HG03139 (cell line): Measurements from ENCODE around the gene NDUFB11.

Experiments used
- ATAC-seq: cut with Tn5 transposase; IDR thresholded peaks from one replicate; pipeline ENCODE4 v1.9.1; 2021; ENCODE audit not compliant: unreplicated experiment

NDUFB11 gene

DNA sequence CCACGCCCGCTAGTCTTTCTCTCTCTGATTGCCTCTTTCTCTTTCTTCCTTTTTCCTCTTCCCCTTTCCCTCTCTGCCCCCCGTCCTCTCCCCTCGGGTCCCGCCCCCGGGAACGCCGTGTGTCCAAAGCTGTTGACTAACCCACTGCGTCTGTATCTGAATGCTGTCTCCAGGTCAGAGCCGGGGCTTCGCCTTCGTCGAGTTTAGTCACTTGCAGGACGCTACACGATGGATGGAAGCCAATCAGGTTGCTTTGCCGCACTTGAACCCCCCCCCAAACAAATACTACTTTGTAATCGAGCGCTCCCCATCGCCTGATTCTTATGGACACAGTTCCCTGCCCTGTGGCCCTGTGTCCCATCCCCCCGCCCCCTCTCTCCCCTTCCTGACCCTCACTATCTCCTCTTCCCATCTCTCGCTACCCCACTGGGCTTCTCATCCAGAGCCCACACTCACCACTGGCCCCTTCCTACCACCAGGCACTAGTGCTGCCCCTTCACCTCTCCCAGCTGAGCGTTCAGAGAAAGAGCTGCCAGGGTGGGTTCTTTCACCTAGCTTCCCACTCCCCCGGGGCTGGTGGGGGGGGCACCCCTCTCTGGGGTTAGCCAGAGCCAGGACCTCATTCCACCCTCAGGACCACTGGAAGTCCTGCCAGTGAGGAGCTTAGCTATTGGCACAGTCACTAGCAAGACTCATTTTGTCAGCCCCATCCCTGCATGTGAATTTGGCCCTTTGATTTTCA, 30.5 kb upstream of the NDUFB11 start:
- ATAC-seq = no peak

DNA sequence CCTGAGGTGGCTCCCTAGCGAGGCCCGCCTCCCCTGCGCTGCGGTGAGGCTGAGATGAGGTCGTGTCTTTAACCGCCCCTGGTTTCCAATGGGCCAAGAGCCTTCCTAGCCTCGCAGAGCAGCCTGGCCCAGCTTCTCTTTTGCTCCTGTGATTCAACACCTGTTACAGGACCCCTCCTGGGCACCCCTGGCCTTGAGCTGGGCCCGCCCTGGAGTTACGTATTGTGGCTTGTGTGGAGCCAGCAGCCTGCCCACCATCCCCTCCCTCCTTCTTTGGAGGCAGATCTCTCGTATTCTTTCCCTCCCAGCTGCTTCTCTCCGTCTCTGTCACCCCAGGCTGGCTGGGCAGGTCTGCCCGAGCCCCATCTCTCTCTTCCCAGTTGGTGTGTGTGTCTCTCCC, 29.9 kb upstream of the NDUFB11 start:
- ATAC-seq = no peak

DNA sequence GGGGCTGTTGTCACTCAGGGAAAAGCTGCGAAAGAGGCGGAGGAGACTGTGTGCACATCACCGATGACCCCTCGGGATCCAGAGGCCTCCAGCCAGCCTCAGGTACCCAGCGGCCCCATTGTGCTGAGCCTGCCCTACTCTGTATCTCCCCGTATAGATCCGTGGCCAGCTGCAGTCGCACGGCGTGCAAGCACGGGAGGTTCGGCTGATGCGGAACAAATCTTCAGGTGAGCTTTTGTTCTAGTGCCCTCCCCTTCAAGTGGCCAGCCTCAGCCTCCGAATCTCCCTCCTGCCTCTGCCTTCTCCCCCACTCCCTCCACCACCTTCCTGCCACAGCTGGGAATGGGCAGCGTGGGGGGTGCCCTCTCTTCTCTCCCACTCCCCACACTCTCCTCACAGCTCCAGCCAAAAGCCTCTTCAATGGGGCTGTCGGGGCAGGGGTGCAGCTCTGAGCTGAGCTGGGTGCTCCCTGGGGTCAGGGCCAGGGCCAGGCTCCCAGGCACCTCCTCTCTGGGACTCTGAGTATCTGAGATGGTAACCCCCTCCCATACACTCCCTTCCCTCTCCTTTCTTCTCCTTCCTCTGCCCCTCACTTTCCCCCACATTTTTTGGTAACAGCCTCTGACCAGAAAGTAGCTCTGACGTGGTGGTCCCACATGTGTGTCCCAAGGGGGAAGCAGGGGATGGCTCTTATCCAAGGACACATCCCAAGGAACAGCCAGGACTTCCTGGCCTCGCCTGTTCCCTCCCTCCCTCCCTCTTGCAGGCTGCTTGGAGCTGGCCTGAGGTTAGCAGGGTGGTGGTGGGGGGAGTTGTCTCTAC, 28.7 kb upstream of the NDUFB11 start:
- ATAC-seq = no peak

DNA sequence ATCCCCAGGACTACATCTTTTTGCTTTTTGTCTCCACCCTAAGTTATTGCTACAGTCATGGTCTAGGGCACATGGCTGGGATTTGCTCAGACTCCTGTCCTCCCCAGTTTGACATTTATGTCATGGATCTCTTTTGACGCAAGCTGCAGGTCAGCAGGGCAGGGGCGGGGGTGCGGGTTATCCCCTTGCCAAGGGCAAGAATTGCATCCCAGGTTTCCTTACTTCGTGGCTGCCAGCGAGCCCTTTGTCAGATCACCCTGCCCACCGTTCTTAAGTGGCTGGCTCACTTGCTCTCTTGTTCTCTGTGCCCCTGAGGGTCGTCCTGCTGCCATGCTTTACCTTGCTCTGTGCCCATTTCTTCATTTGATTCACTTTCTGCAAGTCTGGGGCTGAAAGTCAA, 28.0 kb upstream of the NDUFB11 start:
- ATAC-seq = no peak

DNA sequence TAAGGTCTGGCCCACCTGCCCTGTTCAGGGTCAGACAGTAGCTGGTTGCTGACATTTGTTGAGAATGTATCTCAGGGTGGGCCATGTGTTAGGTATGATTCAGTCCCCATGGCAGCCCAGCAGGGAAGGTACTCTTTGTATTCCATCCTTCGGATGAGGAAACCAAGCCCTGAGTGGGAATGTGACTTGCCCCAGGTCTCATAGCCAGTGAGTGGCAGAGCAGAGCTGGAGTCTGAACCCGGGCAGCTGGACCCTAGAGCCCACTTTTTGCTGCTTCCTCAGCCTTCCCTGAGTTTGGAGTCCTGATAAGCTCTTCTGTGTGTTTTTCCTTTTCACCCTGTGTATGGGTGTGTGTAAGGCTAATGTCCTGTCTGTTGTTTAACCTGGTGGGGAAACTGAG, 27.5 kb upstream of the NDUFB11 start:
- no peak for ATAC-seq

DNA sequence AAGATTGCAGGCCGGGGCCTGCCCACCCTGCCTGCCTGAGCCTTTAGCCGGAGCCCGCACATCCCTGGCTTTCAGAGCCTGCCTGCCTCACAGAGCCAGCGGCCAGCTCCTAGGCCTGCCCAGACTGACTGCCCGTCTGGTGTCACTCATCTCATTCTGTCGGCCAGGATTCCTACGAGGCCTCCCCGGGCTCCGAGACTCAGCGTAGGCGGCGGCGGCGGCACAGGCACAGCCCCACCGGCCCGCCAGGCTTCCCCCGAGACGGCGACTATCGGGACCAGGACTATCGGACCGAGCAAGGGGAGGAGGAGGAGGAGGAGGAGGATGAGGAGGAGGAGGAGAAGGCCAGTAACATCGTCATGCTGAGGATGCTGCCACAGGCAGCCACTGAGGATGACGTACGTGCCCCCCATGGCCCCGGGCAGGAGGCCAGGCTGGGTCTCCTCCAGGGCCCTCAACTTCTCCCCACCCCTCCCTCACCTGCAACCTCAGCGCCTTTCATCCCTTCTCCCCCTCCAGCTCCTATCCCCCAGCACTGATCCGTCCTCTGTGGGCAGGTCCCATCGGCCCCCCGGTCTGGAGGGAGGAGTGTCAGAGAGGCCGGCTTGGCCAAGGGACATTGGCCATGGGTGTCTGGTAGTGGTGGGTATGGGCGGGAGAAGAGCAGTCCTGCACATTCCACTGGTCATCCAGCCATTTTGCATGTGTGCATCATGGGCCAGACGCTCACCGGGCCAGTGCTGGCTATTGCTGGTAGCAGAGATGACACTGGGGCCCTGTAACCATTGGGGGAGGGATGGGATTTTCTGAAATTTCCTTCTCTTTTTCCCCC, 26.6 kb upstream of the NDUFB11 start:
- no peak for ATAC-seq

DNA sequence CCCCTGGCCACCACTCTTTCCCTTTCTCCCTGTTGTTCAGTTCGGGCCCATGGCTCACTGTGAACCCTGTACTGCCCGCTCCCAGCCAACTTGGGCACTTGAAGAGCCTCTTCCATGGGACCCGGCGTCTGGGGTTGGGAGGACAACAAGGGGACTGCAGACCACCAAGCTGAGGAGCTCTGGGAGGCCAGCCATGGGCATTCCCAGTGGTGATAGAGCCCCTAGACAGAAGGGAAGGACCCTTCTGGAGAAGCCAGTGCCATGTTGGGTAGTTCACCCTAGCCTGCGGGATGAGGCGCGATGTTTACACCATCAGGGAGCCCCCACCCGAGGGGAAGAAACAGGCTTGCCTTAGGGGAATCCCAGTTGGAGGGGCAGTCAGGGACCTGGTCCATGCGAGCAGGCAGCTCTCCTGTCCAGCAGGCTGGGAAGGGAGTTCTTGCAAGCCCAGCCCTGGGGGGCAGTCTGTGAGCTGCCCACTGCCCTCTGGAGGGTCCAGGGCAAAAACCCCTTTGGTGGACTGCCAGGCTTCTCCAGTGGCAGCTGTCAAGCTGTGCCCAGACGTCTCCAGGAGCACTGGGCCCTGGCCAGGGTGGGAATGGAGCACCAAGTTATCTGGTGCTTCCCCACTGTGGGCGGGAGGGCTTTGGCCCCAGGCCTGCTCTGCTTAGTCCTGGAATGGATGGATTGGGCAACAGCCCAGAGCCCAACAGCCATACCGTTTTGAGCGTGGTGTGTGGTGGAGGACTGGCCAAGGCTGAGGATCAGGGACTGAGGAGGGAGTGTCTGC, 25.4 kb upstream of the NDUFB11 start:
- no peak for ATAC-seq

DNA sequence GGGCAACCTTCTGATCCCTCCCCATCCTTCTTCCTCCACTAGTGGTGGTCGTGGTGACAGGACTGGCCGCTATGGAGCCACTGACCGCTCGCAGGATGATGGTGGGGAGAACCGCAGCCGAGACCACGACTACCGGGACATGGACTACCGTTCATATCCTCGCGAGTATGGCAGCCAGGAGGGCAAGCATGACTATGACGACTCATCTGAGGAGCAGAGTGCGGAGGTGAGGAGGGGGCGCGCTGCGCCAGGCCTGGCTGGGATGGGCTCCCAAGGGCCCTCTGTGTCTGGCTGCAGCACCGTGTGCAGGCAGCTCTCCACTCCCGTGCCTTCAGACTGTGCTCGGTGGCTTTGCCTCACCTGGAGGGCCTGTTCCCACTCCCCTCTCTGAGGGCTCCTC, 24.8 kb upstream of the NDUFB11 start:
- ATAC-seq = no peak

DNA sequence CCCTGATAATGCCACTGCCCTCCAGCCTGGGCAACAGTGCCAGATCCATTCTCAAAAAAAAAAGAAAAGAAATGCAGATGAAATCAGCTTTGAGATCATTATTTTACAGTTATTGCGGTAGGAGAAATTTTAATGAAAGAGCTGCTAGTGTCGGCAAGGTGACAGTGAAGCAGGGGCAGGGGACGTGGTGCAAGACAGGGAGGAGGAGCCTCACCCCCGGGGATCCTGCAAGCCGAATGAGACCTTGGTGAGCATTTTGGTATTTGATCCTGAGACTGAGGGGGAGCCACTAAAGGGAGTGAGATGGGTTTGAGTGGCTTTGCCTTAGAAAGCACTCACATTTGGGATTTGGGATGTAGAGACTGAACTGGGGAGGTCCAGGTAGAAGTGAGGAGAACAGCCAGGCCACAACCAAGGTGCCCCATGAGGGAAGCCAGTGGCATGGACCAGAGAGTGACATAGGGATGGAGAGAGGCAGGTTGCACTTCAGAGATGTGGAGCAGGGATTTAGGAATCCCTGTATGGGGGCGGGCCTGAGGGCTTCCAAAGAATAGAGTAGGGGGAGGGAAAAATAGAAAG, 24.1 kb upstream of the NDUFB11 start:
- no peak for ATAC-seq

DNA sequence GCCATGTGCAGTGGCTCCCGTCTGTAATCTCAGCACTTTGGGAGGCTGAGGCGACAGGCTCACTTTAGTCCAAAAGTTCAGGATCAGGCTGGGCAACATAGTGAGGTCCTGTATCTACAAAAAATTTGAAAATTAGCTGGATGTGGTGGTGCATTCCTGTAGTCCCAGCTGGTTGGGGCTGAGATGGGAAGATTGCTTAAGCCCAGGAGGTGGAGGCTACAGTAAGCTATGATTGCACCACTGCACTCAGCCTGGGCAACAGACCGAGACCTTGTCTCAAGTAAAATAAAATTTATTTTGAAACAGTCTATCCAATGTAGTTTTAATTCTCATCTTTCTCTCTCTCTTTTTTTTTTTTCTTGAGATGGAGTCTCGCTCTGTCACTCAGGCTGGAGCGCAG, 21.6 kb upstream of the NDUFB11 start:
- ATAC-seq = no peak

DNA sequence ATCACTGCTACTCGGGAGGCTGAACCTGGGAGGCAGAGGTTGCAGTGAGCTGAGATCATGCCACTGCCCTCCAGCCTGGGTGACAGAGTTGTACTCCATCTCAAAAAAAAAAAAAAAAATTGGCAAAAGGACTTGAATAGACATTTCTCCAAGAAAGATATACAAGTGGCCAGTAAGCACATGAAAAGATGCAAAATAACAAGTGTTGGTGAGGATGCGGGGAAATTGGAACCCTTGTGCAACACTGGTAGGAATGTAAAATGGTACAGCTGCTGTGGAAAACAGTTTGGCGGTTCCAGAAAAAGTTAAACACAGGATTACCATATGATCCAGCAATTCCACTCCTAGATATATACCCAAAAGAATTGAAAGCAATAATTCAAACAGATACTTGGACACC, 19.9 kb upstream of the NDUFB11 start:
- ATAC-seq = no peak

DNA sequence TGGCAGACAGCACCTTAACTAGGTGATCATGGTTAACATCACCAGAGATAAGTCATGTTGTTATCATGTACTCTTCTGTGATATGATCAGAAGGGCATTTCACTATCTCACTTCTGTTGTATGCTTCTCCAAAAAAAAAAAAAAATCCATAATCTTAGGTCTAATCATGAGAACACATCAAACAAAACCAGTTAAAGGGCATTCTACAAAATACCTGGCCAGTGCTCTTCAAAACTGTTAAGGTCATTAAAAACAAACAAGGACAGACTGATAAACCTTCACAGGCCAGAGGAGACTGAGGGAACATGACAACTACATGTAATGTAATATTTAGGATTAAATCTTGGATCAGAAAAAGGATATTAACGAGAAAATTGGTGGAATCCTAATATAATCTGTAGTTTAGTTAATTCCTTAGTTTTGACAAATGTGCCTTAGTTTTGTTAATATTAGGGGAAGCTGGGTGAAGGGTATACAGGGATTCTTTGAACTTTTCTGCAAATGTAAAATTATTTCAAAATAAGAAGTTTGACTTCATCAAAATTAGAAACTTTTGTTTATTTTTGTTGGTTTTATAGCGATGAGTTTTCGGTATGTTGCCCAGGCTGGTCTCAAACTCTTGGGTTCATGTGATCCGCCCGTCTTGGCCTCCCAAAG, 18.6 kb upstream of the NDUFB11 start:
- no peak for ATAC-seq

DNA sequence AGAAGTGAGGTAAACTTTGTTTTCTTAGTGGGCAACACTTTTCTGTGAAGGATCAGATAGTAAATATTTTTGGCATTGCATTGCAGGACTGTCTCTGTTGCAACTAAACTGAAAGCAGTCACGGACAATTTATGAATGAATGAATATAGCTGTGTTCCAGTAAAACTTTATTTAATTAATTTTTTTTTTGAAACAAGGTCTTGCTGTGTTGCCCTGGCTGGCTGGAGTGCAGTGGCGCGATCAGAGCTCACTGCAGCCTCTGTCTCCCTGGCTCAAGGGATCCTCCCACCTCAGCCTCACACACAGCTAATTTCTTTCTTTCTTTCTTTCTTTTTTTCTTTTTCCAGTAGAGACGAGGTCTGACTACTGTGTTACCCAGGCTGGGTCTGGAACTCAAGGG, 16.3 kb upstream of the NDUFB11 start:
- ATAC-seq = no peak

DNA sequence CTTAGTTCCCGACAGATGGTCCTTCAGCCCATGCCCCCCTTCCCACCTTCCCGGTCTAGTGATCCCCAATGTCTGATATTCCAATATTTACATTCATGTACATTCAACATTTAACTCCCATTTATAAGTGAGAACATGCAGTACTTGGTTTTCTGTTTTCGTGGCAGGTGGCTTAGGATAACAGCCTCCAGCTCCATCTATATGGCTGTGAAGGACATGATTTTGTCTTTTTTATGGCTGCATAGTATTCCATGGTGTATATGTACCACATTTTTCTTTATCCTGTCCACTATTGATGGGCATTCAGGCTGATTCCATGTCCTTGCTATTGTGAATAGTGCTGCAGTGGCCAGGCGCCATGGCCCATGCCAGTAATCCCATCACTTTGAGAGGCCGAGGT, 14.3 kb upstream of the NDUFB11 start:
- no peak for ATAC-seq

DNA sequence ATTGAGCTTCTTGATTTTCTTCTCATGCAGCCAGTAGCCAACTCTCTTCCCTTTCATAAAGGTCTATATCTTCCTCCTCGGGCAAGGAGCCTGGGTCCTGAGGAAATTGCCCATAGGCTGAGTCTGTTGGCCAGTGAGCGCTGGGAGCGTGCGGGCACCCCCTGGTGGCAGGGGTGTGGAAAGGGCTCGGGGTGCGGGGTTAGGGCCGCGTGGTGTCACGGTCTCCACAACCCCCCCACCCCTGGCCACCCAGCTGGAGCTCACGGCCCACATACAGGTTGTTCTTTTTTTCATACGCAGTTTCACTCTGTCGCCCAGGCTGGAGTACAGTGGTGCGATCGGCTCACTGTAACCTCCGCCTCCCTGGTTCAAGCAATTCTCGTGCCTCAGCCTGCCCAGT, 13.6 kb upstream of the NDUFB11 start:
- no peak for ATAC-seq

DNA sequence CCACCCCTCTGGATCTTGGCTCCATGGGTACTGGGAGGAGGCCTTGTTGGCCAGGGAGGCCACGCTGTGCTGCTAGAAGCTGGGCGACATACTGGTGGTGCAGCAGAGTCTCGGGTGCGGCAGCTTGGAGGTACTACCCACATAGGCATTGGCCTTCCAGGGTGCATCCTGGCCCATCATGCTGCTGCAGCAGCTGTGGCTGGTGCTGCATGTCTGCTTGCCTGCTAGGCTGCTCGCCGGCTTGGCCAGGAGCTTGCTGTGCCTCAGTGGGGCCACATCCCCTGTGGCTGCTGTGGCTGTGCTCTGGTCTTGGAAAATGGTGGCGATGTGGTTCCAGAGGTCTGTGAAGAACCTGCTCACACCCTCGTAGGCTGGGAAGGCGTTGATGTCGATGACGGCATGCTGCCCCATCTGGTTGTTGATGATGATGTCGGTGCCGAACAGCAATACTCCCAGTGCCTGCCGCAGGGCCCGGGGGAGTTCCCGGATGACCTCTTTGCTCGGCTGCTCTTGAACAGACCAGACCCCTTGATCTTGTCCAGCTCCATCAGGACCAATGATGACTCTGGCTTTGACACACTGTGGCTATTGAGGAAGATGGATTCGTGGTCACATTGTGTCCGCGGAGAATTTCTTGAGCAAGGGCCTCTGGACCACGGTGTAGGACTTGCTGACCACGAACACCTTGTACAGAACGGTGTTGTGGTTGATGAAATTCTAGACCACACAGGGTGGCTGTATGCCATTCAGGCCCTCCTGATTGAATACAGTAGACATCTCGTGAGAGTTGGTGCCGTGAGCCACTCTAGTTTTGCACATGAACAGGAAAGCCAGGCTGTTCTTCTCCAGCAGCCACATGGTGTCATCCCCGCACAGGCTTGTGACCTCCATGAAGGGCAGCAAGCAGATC, 12.4 kb upstream of the NDUFB11 start:
- ATAC-seq = no peak

DNA sequence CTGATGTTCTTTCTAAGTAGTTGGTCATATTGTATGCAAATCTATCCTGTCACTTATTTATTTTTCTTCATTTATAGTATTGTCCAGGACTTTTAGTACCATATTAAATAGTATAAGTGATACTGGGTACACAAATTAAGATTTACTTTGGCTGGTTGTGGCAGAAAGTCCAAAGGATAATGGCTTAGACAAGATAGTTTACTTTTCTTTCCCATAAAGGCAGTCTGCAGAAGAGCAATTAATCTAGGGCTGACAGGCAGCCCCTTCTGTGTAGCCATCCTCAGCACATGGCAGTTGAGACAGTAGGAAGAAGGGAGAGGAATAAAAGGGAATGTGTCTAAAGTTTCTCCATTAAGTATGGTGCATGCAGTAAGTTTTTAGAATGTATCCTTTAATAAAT, 6.9 kb upstream of the NDUFB11 start:
- no peak for ATAC-seq

DNA sequence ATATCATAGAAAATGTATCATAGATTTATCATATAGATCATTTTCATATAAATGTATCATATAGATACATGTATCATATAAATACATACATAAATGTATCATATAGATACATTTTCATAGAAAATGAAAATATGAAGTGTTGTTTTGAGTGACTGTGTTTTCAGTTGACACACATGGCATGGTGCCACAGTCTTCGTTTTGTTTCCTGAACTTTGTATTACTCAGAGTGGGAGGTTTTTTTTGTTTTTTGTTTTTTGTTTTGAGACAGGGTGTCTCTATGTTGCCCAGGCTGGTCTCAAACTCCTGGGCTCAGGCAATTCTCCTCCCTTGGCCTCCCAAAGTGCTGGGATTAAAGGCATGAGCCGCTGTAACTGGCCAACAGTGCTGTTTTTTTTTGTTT, 4.4 kb upstream of the NDUFB11 start:
- no peak for ATAC-seq
